B cell (primary cell): ENCODE measurements around the gene C5.
A peak's percentile ranks its signal among the peaks of the same experiment; 100 is the strongest.

Experiments
- CTCF ChIP-seq: fragments of 200-600 bp; IDR thresholded peaks from one replicate; pipeline ENCODE4 v1.8.0; 2022; ENCODE audit warnings: antibody characterized with exemption, mild to moderate bottlenecking
- EZH2 ChIP-seq: IDR thresholded peaks from 2 replicates; pipeline ENCODE4 v1.6.1; 2012; ENCODE audit warnings: borderline replicate concordance, low read depth, mild to moderate bottlenecking, moderate library complexity, low read length; ENCODE audit not compliant: insufficient read depth, poor library complexity, severe bottlenecking

GRCh38 chr9:120928483-120929228 is 121.4 kb downstream of the C5 start:
- TF ChIP-seq CTCF (peak; percentile 29), EZH2 (no peak)
